Smooth muscle cell (in vitro differentiated cells): ENCODE measurements around the gene ANKRD2. TPM values are rescaled to one million over a fixed set of nuclear protein-coding genes. Genes with fewer than 3 reads are reported as not detected.

ENCODE experiments used
- DNase-seq: peaks from one replicate; lab custom pipeline; 2025; ENCODE audit not compliant: unreplicated experiment; lab: John Stamatoyannopoulos, UW
- H2AFZ ChIP-seq: fragments of 200-600 bp; sonication (generic); 2 replicates; pipeline ENCODE4 v1.6.0; 2016; ENCODE audit warnings: antibody characterized with exemption, low read depth, mild to moderate bottlenecking
- H3F3A ChIP-seq: fragments of 200-600 bp; sonication (generic); 2 replicates; pipeline ENCODE4 v1.6.0; 2017; ENCODE audit warnings: antibody characterized with exemption, low read depth
- H3K27ac ChIP-seq: fragments of 200-600 bp; sonication (generic); 2 replicates; pipeline ENCODE4 v1.5.1; 2016; ENCODE audit warnings: low read depth, mild to moderate bottlenecking
- H3K27me3 ChIP-seq: fragments of 200-600 bp; sonication (generic); 2 replicates; pipeline ENCODE4 v1.6.1; 2016; ENCODE audit warnings: low read depth, mild to moderate bottlenecking
- H3K36me3 ChIP-seq: fragments of 200-600 bp; sonication (generic); 2 replicates; pipeline ENCODE4 v1.5.1; 2016; ENCODE audit warnings: low read depth
- H3K4me1 ChIP-seq: fragments of 200-600 bp; sonication (generic); 2 replicates; pipeline ENCODE4 v1.5.1; 2016; ENCODE audit warnings: low read depth
- H3K4me2 ChIP-seq: fragments of 200-600 bp; sonication (generic); 2 replicates; pipeline ENCODE4 v1.6.0; 2016; ENCODE audit warnings: mild to moderate bottlenecking
- H3K4me3 ChIP-seq: fragments of 200-600 bp; sonication (generic); 2 replicates; pipeline ENCODE4 v1.5.1; 2016; ENCODE audit warnings: mild to moderate bottlenecking
- H3K79me2 ChIP-seq: fragments of 200-600 bp; sonication (generic); 2 replicates; pipeline ENCODE4 v1.6.0; 2016; ENCODE audit warnings: low read depth, mild to moderate bottlenecking
- H3K9ac ChIP-seq: fragments of 200-600 bp; sonication (generic); 2 replicates; pipeline ENCODE4 v1.6.0; 2016; ENCODE audit warnings: low read depth
- H3K9me3 ChIP-seq: fragments of 200-600 bp; sonication (generic); replicated peaks from 2 replicates; pipeline ENCODE4 v1.5.1; 2016; ENCODE audit warnings: low read depth
- H4K20me1 ChIP-seq: fragments of 200-600 bp; sonication (generic); 2 replicates; pipeline ENCODE4 v1.6.0; 2016; ENCODE audit warnings: low read depth
- CTCF ChIP-seq: fragments of 200-600 bp; sonication (generic); IDR thresholded peaks from 2 replicates; pipeline ENCODE4 v1.5.1; 2017; ENCODE audit warnings: borderline replicate concordance, mild to moderate bottlenecking, antibody characterized with exemption; ENCODE audit not compliant: insufficient read depth, poor library complexity, severe bottlenecking
- WGBS: methylation state at CpG from one replicate; pipeline ENCODE4 v1.1.7; 2016; ENCODE audit warnings: low lambda C conversion rate; 5-methylcytosine and 5-hydroxymethylcytosine counted together
- polyA plus RNA-seq: library from polyadenylated mRNA; unstranded; fragments of >200 nt; fragmentation: Nextera tagmentation; extraction: Ambion mirVana; gene quantifications from 2 replicates; pipeline ENCODE4 v1.2.1, GENCODE V29; 2016
- total RNA-seq: library from RNA; depleted of rRNA; stranded (reverse); fragments of >200 nt; gene quantifications from 2 replicates; pipeline ENCODE4 v1.2.3, GENCODE V29; 2014

Gene ANKRD2
- total and polyA plus RNA-seq, 2 experiments from 2014 or later = 0.30 TPM; not detected in 1

GRCh38 chr10:97598407-97599271 lies 26.1 kb downstream of the ANKRD2 start:
- no peak overlapping the region for H3K4me3 ChIP-seq
- peaks cover 6% of the 10 kb centered on the region for H3F3A ChIP-seq
- no peak overlapping the region for H3K9ac ChIP-seq
- H3K36me3 ChIP-seq = no peaks in the 10 kb centered on the region
- no peaks in the 10 kb centered on the region for H3K9me3 ChIP-seq
- H3K4me2 ChIP-seq = no peak overlapping the region
- WGBS = 96% methylated on average over 19 of the region's 19 CpGs
- DNase-seq = no peak
- no peaks in the 10 kb centered on the region for H3K4me1 ChIP-seq
- no peak overlapping the region for H2AFZ ChIP-seq
- H3K79me2 ChIP-seq = no peaks in the 10 kb centered on the region
- no peak for TF ChIP-seq CTCF
- no peaks in the 10 kb centered on the region for H3K27me3 ChIP-seq
- H3K27ac ChIP-seq = no peak overlapping the region
- H4K20me1 ChIP-seq = no peaks in the 10 kb centered on the region

GRCh38 chr10:97599272-97599619 lies 26.7 kb downstream of the ANKRD2 start:
- Histone ChIP-seq H4K20me1 (no peaks in the 10 kb centered on the region), H2AFZ (no peak overlapping the region), H3K27ac (no peak overlapping the region), H3K36me3 (no peaks in the 10 kb centered on the region), H3F3A (peaks cover 6% of the 10 kb centered on the region), H3K9ac (no peak overlapping the region), H3K79me2 (no peaks in the 10 kb centered on the region), H3K4me3 (no peak overlapping the region), H3K4me1 (no peaks in the 10 kb centered on the region), H3K4me2 (no peak overlapping the region), H3K27me3 (no peaks in the 10 kb centered on the region), H3K9me3 (no peaks in the 10 kb centered on the region)
- no peak for TF ChIP-seq CTCF
- WGBS = 96% methylated on average over 6 of the region's 6 CpGs
- no peak for DNase-seq

- TF ChIP-seq CTCF = no peak
- H3K27me3 ChIP-seq = no peaks in the 10 kb centered on the region
- no peaks in the 10 kb centered on the region for H4K20me1 ChIP-seq
- no peaks in the 10 kb centered on the region for H3K36me3 ChIP-seq
- DNase-seq = no peak
- H3K4me3 ChIP-seq = no peak overlapping the region
- no peak overlapping the region for H3K9ac ChIP-seq
- no peak overlapping the region for H2AFZ ChIP-seq
- no peaks in the 10 kb centered on the region for H3K4me1 ChIP-seq
- H3K79me2 ChIP-seq = no peaks in the 10 kb centered on the region
- no peaks in the 10 kb centered on the region for H3K9me3 ChIP-seq
- no peak overlapping the region for H3K4me2 ChIP-seq
- WGBS = 96% methylated on average over 1 of the region's 1 CpG
- peaks cover 3% of the 10 kb centered on the region for H3F3A ChIP-seq
- H3K27ac ChIP-seq = no peak overlapping the region
Measured at GRCh38 chr10:97600616-97601015, 28.0 kb downstream of the ANKRD2 start.
